Activated T-helper 1 cell treated with anti-CD3 and anti-CD28 coated beads, Interleukin-12 subunit alpha, Interleukin-12 subunit beta, Interleukin-2, Interleukin-4 antibody, amounts not matched to agents 30 ng/mL and 10 ng/mL and 1 ng/mL, durations not matched to agents 14 hours and 24 hours and 36 hours (primary cell): Measurements from ENCODE around the gene SUSD1. TPM values are rescaled to one million over a fixed set of nuclear protein-coding genes. Genes with fewer than 3 reads are reported as not detected.
"Not testable (repeated sequence)": the region's sequence is repeated elsewhere in the genome, so short reads cannot be mapped to it uniquely, and the experiment has no call there.

Experiments used
- DNase-seq: peaks from one replicate; pipeline ENCODE4 v3.0.0; 2021; ENCODE audit warnings: low spot score
- H3K27ac Mint-ChIP-seq: one replicate; pipeline ENCODE4 v1.8.0; 2021; ENCODE audit warnings: mild to moderate bottlenecking, mixed read lengths
- H3K27me3 Mint-ChIP-seq: one replicate; pipeline ENCODE4 v1.8.0; 2022; ENCODE audit warnings: mild to moderate bottlenecking, moderate library complexity, mixed read lengths; ENCODE audit not compliant: insufficient read depth
- H3K36me3 Mint-ChIP-seq: one replicate; pipeline ENCODE4 v1.8.0; 2021; ENCODE audit warnings: low read depth, mixed read lengths
- H3K4me1 Mint-ChIP-seq: one replicate; pipeline ENCODE4 v1.8.0; 2021; ENCODE audit warnings: low read depth, mixed read lengths
- H3K4me3 Mint-ChIP-seq: one replicate; pipeline ENCODE4 v1.8.0; 2021; ENCODE audit warnings: mild to moderate bottlenecking, moderate library complexity, mixed read lengths
- H3K9me3 Mint-ChIP-seq: one replicate; pipeline ENCODE4 v1.8.0; 2021; ENCODE audit warnings: mixed read lengths
- intact Hi-C: fragments of 100-400 bp; cut with micrococcal nuclease; formaldehyde crosslinking; loops from one replicate; pipeline ENCODE4 v1.15.1; 2024
- total RNA-seq: library from RNA; stranded (reverse); gene quantifications from 2 replicates; pipeline ENCODE4 v1.2.3, GENCODE V29; 2022

Gene SUSD1
- total RNA-seq, 1 donor from 2014 or later: 3.7 TPM

GRCh38 chr9:112140936-112141335 is 34.2 kb downstream of the SUSD1 start:
- Mint-ChIP-seq H3K27ac (no peak overlapping the region), H3K4me1 (no peaks in the 10 kb centered on the region), H3K9me3 (no peaks in the 10 kb centered on the region), H3K4me3 (no peak overlapping the region), H3K27me3 (no peaks in the 10 kb centered on the region), H3K36me3 (peaks cover 21% of the 10 kb centered on the region)
- DNase-seq: no peak
- intact Hi-C loops: no loop called here

GRCh38 chr9:112137066-112137465 is 38.0 kb downstream of the SUSD1 start:
- DNase-seq: no peak
- intact Hi-C loops: no loop called here
- Mint-ChIP-seq H3K27ac (no peak overlapping the region), H3K4me1 (no peaks in the 10 kb centered on the region), H3K4me3 (no peak overlapping the region), H3K9me3 (no peaks in the 10 kb centered on the region), H3K27me3 (no peaks in the 10 kb centered on the region), H3K36me3 (peaks cover 26% of the 10 kb centered on the region)

- H3K9me3 Mint-ChIP-seq: no peaks in the 10 kb centered on the region
- H3K4me1 Mint-ChIP-seq: no peaks in the 10 kb centered on the region
- no peak overlapping the region for H3K27ac Mint-ChIP-seq
- DNase-seq: no peak
- H3K36me3 Mint-ChIP-seq: peaks cover 26% of the 10 kb centered on the region
- H3K4me3 Mint-ChIP-seq: no peak overlapping the region
- intact Hi-C loops: no loop called here
- H3K27me3 Mint-ChIP-seq: no peaks in the 10 kb centered on the region
Measured at GRCh38 chr9:112135706-112136105, 39.4 kb downstream of the SUSD1 start.

GRCh38 chr9:112133806-112134205 is 41.3 kb downstream of the SUSD1 start:
- DNase-seq, H3K9me3 Mint-ChIP-seq, H3K4me1 Mint-ChIP-seq, H3K27ac Mint-ChIP-seq, H3K4me3 Mint-ChIP-seq, H3K27me3 Mint-ChIP-seq, intact Hi-C loops: not testable (repeated sequence)
- H3K36me3 Mint-ChIP-seq: peaks cover 27% of the 10 kb centered on the region

GRCh38 chr9:112132356-112132755 is 42.7 kb downstream of the SUSD1 start:
- Mint-ChIP-seq H3K27ac (no peak overlapping the region), H3K9me3 (no peaks in the 10 kb centered on the region), H3K36me3 (peaks cover 29% of the 10 kb centered on the region), H3K27me3 (no peaks in the 10 kb centered on the region), H3K4me3 (no peak overlapping the region), H3K4me1 (no peaks in the 10 kb centered on the region)
- intact Hi-C loops: no loop called here
- no peak for DNase-seq

GRCh38 chr9:112130997-112131396 is 44.1 kb downstream of the SUSD1 start:
- intact Hi-C loops: no loop called here
- DNase-seq: no peak
- no peaks in the 10 kb centered on the region for H3K9me3 Mint-ChIP-seq

GRCh38 chr9:112130347-112130746 is 44.8 kb downstream of the SUSD1 start:
- no peaks in the 10 kb centered on the region for H3K9me3 Mint-ChIP-seq
- no peak overlapping the region for H3K27ac Mint-ChIP-seq
- H3K27me3 Mint-ChIP-seq: no peaks in the 10 kb centered on the region
- H3K4me3 Mint-ChIP-seq: no peak overlapping the region
- no peak for DNase-seq
- peaks cover 18% of the 10 kb centered on the region for H3K36me3 Mint-ChIP-seq
- H3K4me1 Mint-ChIP-seq: no peaks in the 10 kb centered on the region
- intact Hi-C loops: no loop called here

More at GRCh38 chr9:112130997-112131396, 44.1 kb downstream of the SUSD1 start:
- H3K4me3 Mint-ChIP-seq: no peak overlapping the region
- H3K36me3 Mint-ChIP-seq: peaks cover 21% of the 10 kb centered on the region
- no peaks in the 10 kb centered on the region for H3K4me1 Mint-ChIP-seq
- no peak overlapping the region for H3K27ac Mint-ChIP-seq
- no peaks in the 10 kb centered on the region for H3K27me3 Mint-ChIP-seq

GRCh38 chr9:112129246-112129645 is 45.9 kb downstream of the SUSD1 start:
- H3K27me3 Mint-ChIP-seq: no peaks in the 10 kb centered on the region
- DNase-seq: no peak
- intact Hi-C loops: no loop called here
- H3K4me3 Mint-ChIP-seq: no peak overlapping the region
- no peaks in the 10 kb centered on the region for H3K9me3 Mint-ChIP-seq
- no peaks in the 10 kb centered on the region for H3K4me1 Mint-ChIP-seq
- H3K36me3 Mint-ChIP-seq: peaks cover 13% of the 10 kb centered on the region
- H3K27ac Mint-ChIP-seq: no peak overlapping the region

GRCh38 chr9:112128399-112128798 is 46.7 kb downstream of the SUSD1 start:
- H3K27me3 Mint-ChIP-seq, H3K4me1 Mint-ChIP-seq, H3K9me3 Mint-ChIP-seq, DNase-seq, intact Hi-C loops, H3K4me3 Mint-ChIP-seq, H3K27ac Mint-ChIP-seq: not testable (repeated sequence)
- H3K36me3 Mint-ChIP-seq: peaks cover 10% of the 10 kb centered on the region

GRCh38 chr9:112127281-112127680 is 47.8 kb downstream of the SUSD1 start:
- Mint-ChIP-seq H3K4me1 (no peaks in the 10 kb centered on the region), H3K27ac (no peak overlapping the region), H3K9me3 (no peaks in the 10 kb centered on the region), H3K4me3 (no peak overlapping the region), H3K36me3 (peaks cover 14% of the 10 kb centered on the region), H3K27me3 (no peaks in the 10 kb centered on the region)
- no peak for DNase-seq
- intact Hi-C loops: no loop called here

- H3K36me3 Mint-ChIP-seq: peaks cover 18% of the 10 kb centered on the region
- H3K4me3 Mint-ChIP-seq: no peak overlapping the region
- no peak for DNase-seq
- no peak overlapping the region for H3K27ac Mint-ChIP-seq
- peaks cover 11% of the 10 kb centered on the region for H3K4me1 Mint-ChIP-seq
- intact Hi-C loops: no loop called here
- no peaks in the 10 kb centered on the region for H3K9me3 Mint-ChIP-seq
- H3K27me3 Mint-ChIP-seq: no peaks in the 10 kb centered on the region
Measured at GRCh38 chr9:112125951-112126388, 49.1 kb downstream of the SUSD1 start.

GRCh38 chr9:112124156-112124555 is 50.9 kb downstream of the SUSD1 start:
- Mint-ChIP-seq H3K9me3 (no peaks in the 10 kb centered on the region), H3K36me3 (peaks cover 24% of the 10 kb centered on the region), H3K4me3 (no peak overlapping the region), H3K4me1 (peaks cover 11% of the 10 kb centered on the region), H3K27me3 (no peaks in the 10 kb centered on the region), H3K27ac (no peak overlapping the region)
- DNase-seq: no peak
- intact Hi-C loops: no loop called here

GRCh38 chr9:112121633-112122032 is 53.5 kb downstream of the SUSD1 start:
- DNase-seq: no peak
- Mint-ChIP-seq H3K27ac (peak overlapping the region; percentile 36), H3K36me3 (peaks cover 20% of the 10 kb centered on the region), H3K27me3 (no peaks in the 10 kb centered on the region), H3K4me3 (no peak overlapping the region), H3K4me1 (peaks cover 11% of the 10 kb centered on the region), H3K9me3 (no peaks in the 10 kb centered on the region)
- intact Hi-C loops: no loop called here

- DNase-seq: no peak
- no peak overlapping the region for H3K4me3 Mint-ChIP-seq
- H3K36me3 Mint-ChIP-seq: peaks cover 20% of the 10 kb centered on the region
- H3K9me3 Mint-ChIP-seq: no peaks in the 10 kb centered on the region
- no peak overlapping the region for H3K27ac Mint-ChIP-seq
- intact Hi-C loops: no loop called here
- H3K27me3 Mint-ChIP-seq: no peaks in the 10 kb centered on the region
- peaks cover 11% of the 10 kb centered on the region for H3K4me1 Mint-ChIP-seq
Measured at GRCh38 chr9:112120439-112120925, 54.6 kb downstream of the SUSD1 start.
